GM23248 (cell line): ENCODE measurements around the gene SETX. TPM values are rescaled to one million over a fixed set of nuclear protein-coding genes. Genes with fewer than 3 reads are reported as not detected.

Experiments
- DNase-seq: peaks from one replicate; pipeline ENCODE4 v3.0.0-alpha.2; 2015
- H2AFZ ChIP-seq: fragments of 200-600 bp; sonication (generic); 2 replicates; pipeline ENCODE4 v1.6.1; 2016; ENCODE audit warnings: antibody characterized with exemption
- H3F3A ChIP-seq: fragments of 200-600 bp; sonication (generic); 2 replicates; pipeline ENCODE4 v1.6.1; 2016; ENCODE audit warnings: mild to moderate bottlenecking, antibody characterized with exemption, mixed run types; ENCODE audit not compliant: insufficient read depth
- H3K27ac ChIP-seq: fragments of 200-600 bp; sonication (generic); 2 replicates; pipeline ENCODE4 v1.5.1; 2016; ENCODE audit warnings: mild to moderate bottlenecking
- H3K27me3 ChIP-seq: fragments of 200-600 bp; sonication (generic); replicated peaks from 2 replicates; pipeline ENCODE4 v1.6.1; 2016; ENCODE audit warnings: mild to moderate bottlenecking; ENCODE audit not compliant: insufficient read depth
- H3K36me3 ChIP-seq: fragments of 200-600 bp; sonication (generic); 2 replicates; pipeline ENCODE4 v1.6.1; 2016; ENCODE audit warnings: low read depth, mild to moderate bottlenecking
- H3K4me1 ChIP-seq: fragments of 200-600 bp; sonication (generic); 2 replicates; pipeline ENCODE4 v1.6.1; 2016; ENCODE audit warnings: mild to moderate bottlenecking; ENCODE audit not compliant: insufficient read depth
- H3K4me2 ChIP-seq: fragments of 200-600 bp; sonication (generic); one replicate; pipeline ENCODE4 v1.6.1; 2016; ENCODE audit warnings: mild to moderate bottlenecking; ENCODE audit not compliant: unreplicated experiment
- H3K4me3 ChIP-seq: fragments of 200-600 bp; sonication (generic); 2 replicates; pipeline ENCODE4 v1.5.1; 2016; ENCODE audit warnings: mild to moderate bottlenecking
- H3K79me2 ChIP-seq: fragments of 200-600 bp; sonication (generic); 2 replicates; pipeline ENCODE4 v1.6.1; 2016; ENCODE audit warnings: mild to moderate bottlenecking; ENCODE audit not compliant: insufficient read depth
- H3K9ac ChIP-seq: fragments of 200-600 bp; sonication (generic); 2 replicates; pipeline ENCODE4 v1.6.1; 2016; ENCODE audit warnings: mild to moderate bottlenecking
- H3K9me2 ChIP-seq: fragments of 200-600 bp; sonication (generic); 2 replicates; pipeline ENCODE4 v1.6.1; 2016; ENCODE audit warnings: mixed run types, mild to moderate bottlenecking, moderate library complexity; ENCODE audit not compliant: insufficient read depth
- H3K9me3 ChIP-seq: fragments of 200-600 bp; sonication (generic); one replicate; pipeline ENCODE4 v1.6.1; 2017; ENCODE audit warnings: low read depth
- H4K20me1 ChIP-seq: fragments of 200-600 bp; sonication (generic); 2 replicates; pipeline ENCODE4 v1.6.0; 2016; ENCODE audit not compliant: insufficient read depth
- EZH2 ChIP-seq: fragments of 200-600 bp; sonication (generic); IDR thresholded peaks from 2 replicates; pipeline ENCODE4 v1.6.1; 2018; ENCODE audit warnings: antibody characterized with exemption, mild to moderate bottlenecking; ENCODE audit not compliant: insufficient read depth, poor library complexity, severe bottlenecking
- EZH2phosphoT487 ChIP-seq: fragments of 200-600 bp; sonication (generic); IDR thresholded peaks from 2 replicates; pipeline ENCODE4 v1.6.1; 2018; ENCODE audit warnings: antibody characterized with exemption, moderate library complexity, mild to moderate bottlenecking, low read depth; ENCODE audit not compliant: insufficient read depth
- WGBS, 2 experiments: methylation state at CpG; one replicate each; pipeline ENCODE4 v1.1.6; 2015 to 2017; ENCODE audit warnings: low lambda C conversion rate in 2 of 2, low coverage in 1 of 2; ENCODE audit errors: missing lambda C conversion rate in 2 of 2; 5-methylcytosine and 5-hydroxymethylcytosine counted together
- in situ Hi-C: fragments of 300-500 bp; cut with MboI; formaldehyde crosslinking; loops from 2 replicates; pipeline ENCODE4 v1.15.0; 2020
- polyA plus RNA-seq: library from polyadenylated mRNA; unstranded; fragments of >200 nt; fragmentation: Nextera tagmentation; extraction: Ambion mirVana; gene quantifications from 2 replicates; pipeline ENCODE4 v1.2.1, GENCODE V29; 2016
- total RNA-seq: library from RNA; depleted of rRNA; stranded (reverse); fragments of >200 nt; shearing (Covaris generic); gene quantifications from 2 replicates; pipeline ENCODE4 v1.2.3, GENCODE V29; 2014

SETX gene
- total and polyA plus RNA-seq, 2 experiments from 2014 or later: 15.6 to 47.3 TPM

GRCh38 chr9:132372177-132373095 lies 17.6 kb upstream of the SETX start:
- Histone ChIP-seq H3K27me3 (no peaks in the 10 kb centered on the region), H3K27ac (no peak overlapping the region), H3K4me1 (no peaks in the 10 kb centered on the region), H3K9me2 (no peaks in the 10 kb centered on the region), H3K79me2 (no peaks in the 10 kb centered on the region), H3K4me3 (no peak overlapping the region), H3F3A (no peaks in the 10 kb centered on the region), H3K9me3 (no peaks in the 10 kb centered on the region), H2AFZ (peak overlapping the region; percentile 56; the same call in 1 of the 2 replicates), H4K20me1 (no peaks in the 10 kb centered on the region), H3K4me2 (no peak overlapping the region), H3K9ac (no peak overlapping the region), H3K36me3 (peaks cover 6% of the 10 kb centered on the region)
- in situ Hi-C loops: no loop called here
- WGBS, 2 experiments: 80 to 83% methylated on average over 14 of the region's 14 CpGs
- DNase-seq: peak; percentile 5
- no peak for TF ChIP-seq EZH2phosphoT487
- TF ChIP-seq EZH2: no peak

DNA sequence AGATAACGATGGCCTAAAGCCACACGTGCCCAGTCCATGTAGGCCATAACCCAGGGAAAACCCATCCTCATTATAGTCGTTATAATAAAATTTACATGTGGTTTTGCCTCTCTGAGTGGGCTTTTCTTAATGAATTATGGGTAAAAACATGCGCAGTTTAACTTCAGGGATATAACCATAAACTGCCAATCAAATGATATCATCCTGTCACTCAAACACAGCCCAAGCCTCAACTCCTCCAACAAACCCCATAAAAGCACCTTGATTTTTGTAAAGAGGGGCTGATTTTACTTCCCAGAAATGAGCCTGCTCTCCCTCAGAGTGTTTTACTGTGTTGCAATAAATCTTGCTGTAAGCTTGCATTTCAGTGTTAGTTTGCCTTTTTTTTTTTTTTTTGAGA lies 15.8 kb upstream of the SETX start:
- 75 to 80% methylated on average over 4 of the region's 4 CpGs for WGBS, 2 experiments
- Histone ChIP-seq H4K20me1 (no peaks in the 10 kb centered on the region), H3F3A (no peaks in the 10 kb centered on the region), H3K27ac (no peak overlapping the region), H3K36me3 (peaks cover 3% of the 10 kb centered on the region; the same call in 1 of the 2 replicates), H3K4me2 (no peak overlapping the region), H3K27me3 (no peaks in the 10 kb centered on the region), H3K4me3 (no peak overlapping the region), H3K9me2 (no peaks in the 10 kb centered on the region), H2AFZ (no peak overlapping the region), H3K4me1 (no peaks in the 10 kb centered on the region), H3K9me3 (no peaks in the 10 kb centered on the region), H3K79me2 (no peaks in the 10 kb centered on the region), H3K9ac (no peak overlapping the region)
- in situ Hi-C loops: no loop called here
- TF ChIP-seq EZH2 (no peak), EZH2phosphoT487 (no peak)
- DNase-seq: no peak

- no peaks in the 10 kb centered on the region for H3K9me2 ChIP-seq
- H3K27ac ChIP-seq: no peak overlapping the region
- DNase-seq: no peak
- H3K36me3 ChIP-seq: no peaks in the 10 kb centered on the region
- H3K9me3 ChIP-seq: no peaks in the 10 kb centered on the region
- no peak overlapping the region for H3K4me3 ChIP-seq
- H3K4me1 ChIP-seq: no peaks in the 10 kb centered on the region
- WGBS, 2 experiments: 85 to 88% methylated on average over 4 of the region's 4 CpGs
- H2AFZ ChIP-seq: no peak overlapping the region
- no peaks in the 10 kb centered on the region for H4K20me1 ChIP-seq
- no peak overlapping the region for H3K4me2 ChIP-seq
- H3K9ac ChIP-seq: no peak overlapping the region
- TF ChIP-seq EZH2 (no peak), EZH2phosphoT487 (no peak)
- in situ Hi-C loops: no loop called here
- no peaks in the 10 kb centered on the region for H3K27me3 ChIP-seq
- no peaks in the 10 kb centered on the region for H3F3A ChIP-seq
- no peaks in the 10 kb centered on the region for H3K79me2 ChIP-seq
Measured at GRCh38 chr9:132369421-132369820, 14.6 kb upstream of the SETX start.

DNA sequence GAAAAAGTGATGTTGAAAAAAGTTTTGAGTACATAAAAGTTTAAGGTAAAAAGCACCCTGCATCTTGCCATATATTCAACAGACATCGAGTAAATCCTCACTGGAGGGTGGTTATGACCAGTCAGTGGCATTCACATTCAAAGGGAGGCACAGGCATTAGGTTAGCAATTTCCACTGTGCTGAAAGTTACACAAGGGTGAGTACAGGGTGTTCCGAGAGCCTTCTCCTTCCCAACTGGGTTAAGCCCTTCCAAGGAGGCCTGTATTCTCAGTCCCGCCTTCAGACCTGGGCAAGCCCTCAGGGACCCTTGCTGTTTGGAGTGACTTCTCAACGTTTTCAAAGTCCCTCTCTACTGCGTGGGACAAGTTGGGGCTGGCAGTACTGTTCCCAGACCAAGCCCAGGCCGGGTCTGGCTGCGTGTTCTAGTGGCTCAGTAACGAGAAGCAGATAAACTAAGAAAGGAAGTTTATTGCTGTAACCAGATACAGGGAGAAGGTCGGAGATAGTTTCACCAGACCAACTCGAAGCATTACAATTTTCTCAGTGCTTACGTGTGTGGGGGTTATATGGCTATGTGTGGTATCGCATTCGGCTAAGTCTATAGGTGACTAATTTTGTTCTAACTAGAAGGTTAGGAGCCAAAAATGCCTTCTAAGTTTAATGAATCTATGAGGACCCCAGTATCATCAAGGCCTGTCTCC lies 13.0 kb upstream of the SETX start:
- H3K79me2 ChIP-seq: no peaks in the 10 kb centered on the region
- 60% methylated on average over 13 of the region's 13 CpGs for WGBS, 2 experiments
- no peak overlapping the region for H3K4me2 ChIP-seq
- in situ Hi-C loops: no loop called here
- TF ChIP-seq EZH2phosphoT487: no peak
- TF ChIP-seq EZH2: no peak
- H3K9me2 ChIP-seq: no peaks in the 10 kb centered on the region
- no peaks in the 10 kb centered on the region for H4K20me1 ChIP-seq
- no peak for DNase-seq
- H3K36me3 ChIP-seq: no peaks in the 10 kb centered on the region
- H2AFZ ChIP-seq: no peak overlapping the region
- H3K9me3 ChIP-seq: no peaks in the 10 kb centered on the region
- no peak overlapping the region for H3K9ac ChIP-seq
- no peaks in the 10 kb centered on the region for H3K27me3 ChIP-seq
- no peaks in the 10 kb centered on the region for H3F3A ChIP-seq
- no peaks in the 10 kb centered on the region for H3K4me1 ChIP-seq
- H3K4me3 ChIP-seq: no peak overlapping the region
- H3K27ac ChIP-seq: no peak overlapping the region
